AG08395 (cell line): ENCODE measurements around the gene FKBP9.
"Not testable (repeated sequence)": the region's sequence is repeated elsewhere in the genome, so short reads cannot be mapped to it uniquely, and the experiment has no call there.

ENCODE experiments used
- DNase-seq: peaks from one replicate; pipeline ENCODE4 v3.0.0; 2012; ENCODE audit warnings: mixed read lengths, low spot score

The FKBP9 gene

DNA sequence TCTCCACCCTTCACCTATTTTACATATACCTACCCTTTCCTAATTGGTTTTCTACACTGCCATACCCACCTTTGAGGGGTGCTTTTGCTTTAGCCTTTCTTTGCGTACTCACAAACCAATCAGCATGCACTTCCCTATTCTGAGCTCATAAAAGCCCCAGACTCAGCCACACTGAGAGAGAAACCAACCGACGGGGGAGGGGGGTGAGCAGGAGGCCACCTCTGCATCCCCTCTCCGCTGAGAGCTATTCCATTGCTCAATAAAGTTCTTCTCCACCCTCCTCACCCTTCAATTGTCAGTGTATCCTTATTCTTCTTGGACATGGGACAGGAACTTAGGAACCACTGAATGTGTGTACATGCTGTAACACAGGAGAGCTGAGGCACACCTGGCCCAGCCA is 9.0 kb upstream of the FKBP9 start:
- DNase-seq: no peak

DNA sequence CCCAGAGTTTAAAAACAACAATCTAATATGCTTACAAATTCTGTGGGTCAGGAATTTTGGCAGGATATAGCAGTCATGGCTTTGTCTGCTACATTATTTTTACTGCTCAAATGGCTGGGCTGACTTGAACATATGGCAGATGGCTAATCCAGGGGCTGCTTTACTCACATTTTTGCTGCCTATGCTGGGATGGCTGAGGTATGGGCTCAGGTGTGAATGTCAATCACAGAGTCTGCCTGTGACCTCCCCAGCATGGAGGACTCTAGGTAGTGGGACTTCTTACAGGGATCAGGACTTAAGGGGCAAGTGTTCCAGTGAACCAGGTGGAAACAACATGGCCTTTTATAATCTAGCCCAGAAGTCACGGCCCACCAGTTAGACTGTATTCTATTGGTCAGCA is 4.4 kb upstream of the FKBP9 start:
- DNase-seq: no peak

DNA sequence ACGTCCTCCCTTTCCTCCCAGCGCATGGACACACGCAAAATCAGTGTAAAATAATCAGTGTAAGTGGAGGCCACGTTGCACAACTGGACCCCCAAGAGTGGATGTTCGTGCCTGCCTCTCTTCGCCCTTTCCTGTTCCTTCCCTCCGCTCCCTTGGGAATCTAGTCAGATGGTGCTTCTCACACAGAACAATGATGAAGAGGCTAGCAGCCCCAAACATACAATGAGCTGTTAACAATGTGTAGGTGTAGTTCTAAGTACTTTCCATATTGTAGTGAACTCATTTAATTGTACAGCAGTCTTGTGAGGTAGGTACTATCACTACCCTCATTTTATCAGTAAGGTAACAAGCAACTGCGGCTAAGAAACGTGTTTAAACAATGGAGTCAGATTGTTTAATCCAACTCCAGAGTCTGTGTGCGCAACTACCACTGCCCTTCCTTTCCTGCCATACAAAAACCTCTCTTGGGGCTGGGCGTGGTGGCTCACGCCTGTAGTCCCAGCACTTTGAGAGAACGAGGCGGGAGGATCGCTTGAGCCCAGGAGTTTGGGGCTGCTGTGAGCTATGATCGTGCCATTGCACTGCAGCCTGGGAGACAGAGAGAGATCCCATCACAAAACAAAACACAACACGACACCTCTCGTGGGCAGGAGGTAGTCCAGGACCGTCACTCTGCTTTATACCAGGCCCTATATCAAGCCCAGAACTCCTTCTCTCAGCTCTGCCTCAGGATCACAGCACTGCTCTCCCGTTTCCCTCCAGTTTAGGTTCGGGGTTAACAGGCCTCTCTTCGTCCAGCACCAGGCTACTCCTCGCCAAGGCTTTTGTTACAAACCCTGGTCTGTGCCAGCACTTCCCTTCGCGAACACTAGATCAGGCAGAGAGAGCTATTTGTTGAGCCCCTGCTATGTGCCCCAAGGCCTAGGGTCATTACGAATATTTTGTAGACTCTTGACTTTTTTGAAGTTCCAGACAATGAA is 1.1 kb downstream of the FKBP9 start:
- peak; percentile 35 for DNase-seq

DNA sequence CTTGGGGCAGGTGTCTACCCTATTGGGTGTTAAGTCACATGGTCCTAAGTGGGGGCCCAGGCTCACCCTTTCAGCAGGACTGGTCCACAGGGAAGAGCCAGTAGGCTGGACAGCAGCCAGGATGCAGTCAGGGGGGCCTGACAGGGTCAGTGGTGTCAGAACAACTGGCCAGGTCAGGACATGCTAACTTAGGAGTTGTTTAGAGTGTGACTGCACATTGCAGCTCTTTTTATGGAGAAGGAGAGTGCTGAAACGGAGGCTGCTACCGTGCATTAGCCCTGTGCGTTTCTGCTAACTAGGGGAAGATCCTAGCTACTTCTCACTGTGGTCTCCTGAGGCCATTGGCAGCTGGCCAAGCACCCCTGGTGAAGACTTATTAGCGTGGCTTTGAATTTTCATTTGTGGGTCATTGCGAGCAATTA is 6.7 kb downstream of the FKBP9 start:
- not testable (repeated sequence) for DNase-seq

DNA sequence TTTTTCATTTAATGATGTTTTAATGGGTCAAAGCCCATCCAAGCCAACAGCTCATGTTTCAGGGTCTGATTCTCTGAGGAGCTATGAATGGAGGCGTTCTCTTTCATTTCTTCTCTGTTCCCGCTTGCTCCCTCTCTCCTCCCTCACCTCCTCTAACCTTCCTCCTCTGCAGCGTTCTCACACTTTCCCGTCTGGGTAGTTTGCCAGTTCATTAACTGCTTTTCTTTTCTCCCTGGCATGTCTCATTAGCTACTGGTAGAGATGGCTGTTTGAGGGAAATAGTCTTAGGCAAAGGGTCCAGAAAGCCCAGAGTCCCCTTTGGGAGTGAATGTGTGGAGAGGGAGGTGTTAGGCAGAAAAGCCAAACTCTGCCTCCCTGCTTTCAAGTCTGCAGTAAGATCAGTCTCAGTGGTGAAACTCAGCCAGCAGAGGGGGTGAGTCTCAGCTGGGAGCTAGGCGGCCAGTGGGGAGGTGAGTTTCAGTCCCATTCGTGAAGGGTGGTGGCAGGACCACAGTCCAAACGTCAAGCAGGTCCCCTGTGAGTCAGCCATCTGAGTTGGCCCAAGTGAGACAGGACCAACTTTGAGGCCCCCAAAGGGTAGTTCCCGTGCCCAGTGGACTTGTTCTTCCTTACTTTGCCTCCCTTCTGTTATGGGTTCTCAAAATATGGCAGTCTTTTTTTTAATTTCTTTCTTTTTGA is 7.4 kb downstream of the FKBP9 start:
- DNase-seq: not testable (repeated sequence)

DNA sequence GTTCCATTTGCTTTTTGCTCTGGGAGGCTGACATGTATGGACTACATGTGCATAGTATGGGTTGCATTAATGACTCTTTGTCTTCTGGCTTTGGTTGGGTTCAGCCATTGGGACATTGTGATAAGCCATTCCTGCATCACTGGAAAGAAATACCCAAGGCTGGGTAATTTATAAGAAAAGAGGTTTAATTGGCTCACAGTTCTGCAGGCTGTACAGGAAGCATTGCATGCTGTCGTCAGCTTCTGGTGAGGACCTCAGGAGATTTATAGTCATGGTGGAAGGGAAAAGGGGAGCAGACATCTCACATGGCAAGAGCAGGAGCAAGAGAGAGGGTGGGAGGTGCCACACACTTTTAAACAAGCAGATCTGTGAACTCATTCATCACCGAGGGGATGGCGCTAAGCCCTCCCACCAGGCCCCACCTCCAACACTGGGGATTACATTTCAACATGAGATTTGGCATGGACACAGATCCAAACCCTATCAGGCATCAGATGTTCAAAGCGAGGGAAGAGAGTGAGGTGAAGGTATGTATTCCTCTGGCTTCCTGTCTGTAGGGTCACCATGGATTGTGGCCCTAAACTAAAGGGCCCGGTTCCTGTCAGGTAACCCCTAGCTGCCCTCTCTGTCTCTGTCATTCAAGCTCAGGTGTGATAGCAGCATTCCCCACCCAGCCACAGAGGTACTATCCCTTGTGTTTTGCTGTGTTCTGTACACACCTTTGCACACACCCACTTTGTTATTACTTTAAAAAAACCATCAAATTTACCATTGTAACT is 9.4 kb downstream of the FKBP9 start:
- not testable (repeated sequence) for DNase-seq

DNA sequence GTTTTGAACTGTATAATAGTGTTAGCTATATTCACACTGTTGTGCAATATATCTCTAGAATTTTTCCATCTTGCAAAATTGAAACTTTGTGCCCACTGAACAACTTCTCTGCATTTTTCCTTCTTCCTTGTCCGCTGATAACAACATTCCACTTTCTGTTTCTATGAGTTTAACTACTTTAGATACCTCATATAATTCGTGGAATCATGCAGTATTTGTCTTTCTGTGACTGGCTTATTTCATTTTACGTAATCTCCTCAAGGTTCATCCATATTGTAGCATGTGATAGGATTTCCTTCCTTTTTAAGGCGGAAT is 10.0 kb downstream of the FKBP9 start:
- not testable (repeated sequence) for DNase-seq

DNA sequence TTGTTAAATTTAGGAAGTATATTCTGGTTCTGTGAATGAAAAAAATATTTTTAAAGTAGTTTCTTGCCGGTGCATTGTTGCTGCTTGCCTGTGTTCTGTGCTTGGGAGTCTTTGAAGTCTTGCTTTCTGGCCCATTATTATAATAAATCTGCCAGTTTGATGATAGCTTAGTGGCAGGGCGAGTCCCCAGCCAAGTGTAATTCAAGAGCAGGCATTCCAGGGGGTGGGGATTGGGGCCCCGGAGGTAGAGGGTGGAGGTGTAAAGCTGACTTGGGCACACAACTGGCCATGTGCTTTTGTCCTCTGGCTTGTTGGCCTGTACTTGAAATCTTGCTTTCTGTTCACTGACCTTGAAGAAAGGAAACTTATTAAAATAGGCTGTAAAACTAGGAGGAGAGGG is 14.7 kb downstream of the FKBP9 start:
- not testable (repeated sequence) for DNase-seq

DNA sequence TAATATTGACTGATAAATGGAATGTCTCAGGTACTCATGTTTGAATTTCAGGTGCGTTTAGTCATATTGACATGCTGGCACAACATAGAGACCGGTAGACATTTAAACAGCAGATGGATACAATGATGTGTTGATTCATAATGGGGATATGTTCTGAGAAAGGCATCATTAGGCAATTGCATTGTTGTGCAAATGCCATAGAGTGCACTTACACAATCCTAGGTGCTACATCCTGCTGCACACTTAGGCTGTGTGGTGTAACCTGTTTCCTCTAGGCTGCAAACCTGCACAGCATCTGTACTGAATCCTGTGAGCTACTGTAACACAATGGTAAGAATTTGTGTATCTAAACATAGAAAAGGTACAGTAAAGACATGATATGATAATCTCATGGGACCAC is 19.9 kb downstream of the FKBP9 start:
- DNase-seq: not testable (repeated sequence)

DNA sequence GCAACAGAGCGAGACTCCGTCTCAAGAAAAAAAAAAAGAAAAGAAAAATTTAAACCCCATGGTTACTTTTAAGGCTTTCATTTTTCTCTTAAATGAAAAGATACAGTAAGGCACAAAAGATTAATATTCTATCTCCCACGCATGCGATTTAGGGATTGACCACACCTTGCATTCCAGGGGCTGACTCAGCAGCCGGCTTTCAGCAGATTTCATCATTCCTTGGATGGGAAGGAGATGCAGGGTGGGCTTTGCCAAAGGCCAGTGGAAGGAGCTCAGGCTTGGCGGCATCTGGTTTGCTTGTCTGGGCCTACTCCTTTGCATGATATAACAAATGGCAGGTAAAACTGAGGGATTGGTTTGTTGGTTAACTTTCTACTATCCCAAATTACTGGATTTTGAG is 22.0 kb downstream of the FKBP9 start:
- DNase-seq: peak; percentile 45

DNA sequence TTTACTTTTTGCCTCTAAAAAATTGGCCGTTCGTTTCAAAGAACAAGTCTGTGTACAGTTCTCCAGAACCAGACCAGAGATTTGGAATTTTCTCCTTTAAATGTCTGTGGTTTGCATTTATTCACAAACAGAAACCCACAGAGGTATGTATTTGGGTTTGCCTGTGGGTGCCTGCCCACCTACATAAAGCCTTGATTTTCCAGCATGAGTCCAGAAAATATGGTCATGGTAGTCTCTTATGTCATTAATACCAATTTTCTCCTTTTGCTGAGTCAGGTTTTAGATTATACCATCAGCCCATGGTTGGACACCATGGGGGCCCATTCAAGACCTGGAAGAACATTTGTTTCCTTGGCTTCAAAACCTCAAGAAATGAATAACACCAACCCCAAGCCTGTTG is 22.7 kb downstream of the FKBP9 start:
- not testable (repeated sequence) for DNase-seq

DNA sequence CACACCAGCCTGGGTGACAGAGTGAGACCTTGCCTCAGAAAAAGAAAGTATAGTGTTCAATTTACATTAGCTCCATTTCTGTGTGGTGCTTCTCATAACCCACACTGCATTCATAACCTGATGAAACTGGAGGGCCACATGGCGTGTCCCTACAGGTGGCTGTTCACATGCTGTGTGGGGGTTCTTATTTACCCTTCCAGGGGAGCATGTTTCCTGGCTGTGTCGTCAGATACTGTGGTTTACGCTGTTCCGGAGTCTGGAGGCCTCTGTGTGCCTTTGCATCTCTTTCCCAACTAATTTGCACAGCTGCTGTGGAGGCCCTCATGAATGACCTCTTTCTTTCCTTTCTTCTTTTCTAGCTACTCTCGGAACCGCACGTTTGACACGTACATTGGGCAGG is 30.9 kb downstream of the FKBP9 start:
- not testable (repeated sequence) for DNase-seq

DNA sequence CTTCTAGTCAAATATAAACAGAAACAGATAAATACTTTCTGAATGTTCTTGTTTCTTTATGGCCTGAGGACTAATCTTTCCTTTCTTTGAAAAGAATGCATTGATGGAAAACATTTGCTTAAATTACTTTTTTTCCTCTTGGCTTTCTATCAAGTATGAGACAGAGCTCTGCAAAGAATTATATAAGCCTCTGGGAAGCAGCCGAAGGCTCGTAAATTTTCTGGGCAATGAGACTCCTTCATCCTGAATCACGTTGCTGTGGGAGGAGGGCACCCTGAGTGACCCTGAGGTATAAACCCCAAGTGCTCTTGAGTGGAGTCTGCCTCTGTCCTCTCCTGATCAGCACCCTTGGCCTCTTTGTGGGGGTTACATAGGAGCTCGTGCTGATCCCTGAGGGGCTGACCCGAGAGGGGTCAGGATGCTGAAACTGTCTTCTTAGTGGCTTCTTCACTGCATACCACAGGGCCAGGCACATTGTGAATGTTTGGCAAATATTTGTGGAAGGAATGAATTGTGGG is 33.9 kb downstream of the FKBP9 start:
- peak; percentile 33 for DNase-seq

DNA sequence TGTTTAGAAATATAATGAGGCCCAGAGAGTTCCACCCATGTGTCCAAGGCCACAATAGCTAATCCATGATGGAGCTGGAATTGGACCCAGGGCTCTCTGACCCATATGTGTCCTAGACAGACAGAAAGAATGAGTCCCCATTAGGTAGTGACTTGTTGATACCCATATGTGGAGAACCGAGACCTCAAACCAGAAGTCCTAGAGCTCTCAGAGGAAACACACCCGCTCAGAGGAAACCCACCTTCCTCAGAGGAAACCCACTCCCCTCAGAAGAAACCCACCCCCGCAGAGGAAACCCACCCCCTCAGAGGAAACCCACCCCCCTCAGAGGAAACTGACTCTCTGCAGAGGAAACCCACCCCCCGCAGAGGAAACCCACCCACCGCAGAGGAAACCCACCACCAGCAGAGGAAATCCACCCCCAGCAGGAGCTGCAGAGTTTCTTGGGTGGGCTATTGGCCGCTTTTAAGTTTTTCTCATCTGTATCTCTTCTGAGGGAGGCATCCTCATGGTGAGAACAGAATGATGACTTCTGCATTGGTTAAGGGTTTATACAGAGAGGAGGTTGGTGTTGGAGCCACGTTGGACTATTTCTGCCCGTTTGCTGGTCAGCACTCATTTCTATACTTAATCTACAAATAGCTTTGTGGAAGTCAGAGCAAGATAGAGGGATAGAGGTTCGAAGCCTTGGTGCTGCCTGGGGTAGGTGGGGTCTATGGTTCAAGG is 34.9 kb downstream of the FKBP9 start:
- not testable (repeated sequence) for DNase-seq

DNA sequence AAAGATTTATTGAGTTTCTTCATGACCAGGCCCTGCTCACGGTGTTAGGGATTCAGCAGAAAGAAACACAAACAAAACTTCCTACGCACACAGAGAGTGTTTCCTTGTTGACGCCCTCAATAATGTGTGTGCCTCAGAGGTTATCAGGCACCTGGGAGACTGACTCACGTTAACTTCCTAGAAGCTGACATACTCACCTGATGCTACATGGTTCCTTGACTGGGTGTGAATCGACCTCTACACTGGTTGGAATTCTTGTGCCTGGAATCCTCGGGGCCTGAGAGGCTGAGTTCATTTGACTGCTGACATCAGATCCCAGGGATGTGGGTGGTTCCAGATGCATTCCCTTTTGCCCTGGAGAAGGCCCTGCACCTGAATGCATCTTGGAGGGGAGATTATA is 35.5 kb downstream of the FKBP9 start:
- DNase-seq: not testable (repeated sequence)

DNA sequence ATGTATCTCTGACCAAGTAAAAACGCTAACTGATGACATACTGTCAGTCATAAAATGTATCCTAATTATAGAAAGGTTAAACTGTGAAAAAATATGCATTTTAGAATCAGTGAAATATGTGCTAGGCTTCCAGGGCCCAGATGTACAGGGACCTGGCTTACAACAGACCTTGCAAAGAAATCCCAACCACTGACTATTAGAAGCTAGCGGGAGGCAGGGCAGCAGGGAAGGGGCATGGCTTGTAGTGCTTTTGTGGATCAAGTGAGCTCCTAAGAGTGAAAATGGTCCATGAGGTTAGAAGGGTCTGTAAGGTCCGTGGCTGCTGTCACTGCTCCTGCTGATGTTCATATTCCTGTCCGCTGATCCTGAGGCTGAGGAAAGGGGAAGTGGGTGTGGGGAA is 40.7 kb downstream of the FKBP9 start:
- DNase-seq: not testable (repeated sequence)

DNA sequence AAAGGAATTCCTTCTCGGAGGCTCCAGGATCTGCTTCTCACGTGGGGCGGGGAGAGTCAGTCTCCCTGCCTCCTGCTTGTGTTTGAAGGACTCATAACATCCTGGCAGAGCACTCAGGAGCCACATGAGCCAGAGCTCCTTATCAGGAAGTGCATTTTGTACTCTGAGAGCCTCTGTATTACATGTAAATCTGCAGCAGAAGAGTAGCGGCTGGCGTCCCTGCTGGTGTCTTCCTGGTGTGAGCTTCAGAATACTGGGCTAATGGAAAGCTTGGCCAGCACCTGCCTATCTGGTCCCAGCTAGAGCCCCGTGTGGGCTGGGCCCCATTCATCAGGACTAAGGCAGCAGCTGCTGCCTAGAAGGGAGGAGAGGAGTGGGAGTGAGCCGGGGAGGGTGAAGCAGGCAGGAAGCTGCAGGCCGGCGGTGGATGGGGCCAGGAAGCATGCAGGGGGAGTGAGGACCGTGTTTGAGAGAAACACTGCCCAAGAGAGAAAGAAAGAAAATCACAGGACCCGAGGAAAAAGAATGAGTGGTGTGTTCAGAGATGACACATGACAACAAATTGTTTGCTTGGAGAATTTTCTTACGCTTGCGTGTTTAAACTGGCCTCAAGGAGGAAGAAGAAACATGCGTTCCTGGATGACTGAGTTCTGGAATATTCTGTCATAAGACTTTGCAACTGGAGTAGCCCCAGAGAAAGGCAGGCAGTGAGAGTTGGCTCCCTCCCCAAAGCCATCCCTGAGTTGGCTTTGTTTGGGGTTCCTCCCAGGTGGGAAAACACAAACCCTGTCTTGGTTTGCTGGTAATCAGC is 41.3 kb downstream of the FKBP9 start:
- peak; percentile 37 for DNase-seq

DNA sequence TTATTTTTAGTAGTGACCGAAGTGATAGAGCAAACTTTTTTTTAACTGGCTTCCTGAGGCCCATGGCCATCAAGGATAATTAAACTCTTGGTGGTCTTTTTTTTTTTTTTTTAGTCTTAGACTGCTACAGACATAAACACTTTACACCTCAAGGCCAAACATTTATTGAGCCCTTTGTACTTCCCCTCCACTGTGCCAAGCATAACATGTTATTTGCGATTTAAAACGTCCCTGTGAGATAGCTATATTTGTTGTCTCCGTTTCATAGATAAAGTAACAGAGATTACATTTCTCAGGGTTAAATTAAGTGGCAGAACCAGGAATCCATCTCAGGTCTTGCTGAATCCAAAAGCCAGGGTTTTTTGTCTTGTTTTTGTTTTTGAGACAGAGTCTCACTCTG is 42.1 kb downstream of the FKBP9 start:
- DNase-seq: not testable (repeated sequence)

DNA sequence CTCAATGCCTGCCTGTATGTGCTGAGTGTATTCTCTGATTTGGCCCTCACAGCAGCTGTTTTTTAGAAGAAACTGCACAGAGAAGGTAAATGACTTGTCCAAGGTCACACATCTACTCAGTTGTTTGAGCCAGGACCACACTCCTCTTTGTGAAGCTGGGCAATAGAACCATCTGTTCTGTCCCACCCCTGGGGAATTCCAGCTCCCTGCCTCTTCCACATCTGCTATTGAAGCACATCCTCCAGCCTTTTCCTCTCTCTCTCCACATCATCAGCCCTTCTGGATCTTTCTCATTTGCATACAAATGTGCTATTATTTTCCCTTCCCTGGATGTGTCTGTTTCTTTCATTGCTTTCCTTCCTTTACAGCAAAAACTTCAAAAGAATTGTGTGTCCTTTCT is 45.9 kb downstream of the FKBP9 start:
- DNase-seq: not testable (repeated sequence)

DNA sequence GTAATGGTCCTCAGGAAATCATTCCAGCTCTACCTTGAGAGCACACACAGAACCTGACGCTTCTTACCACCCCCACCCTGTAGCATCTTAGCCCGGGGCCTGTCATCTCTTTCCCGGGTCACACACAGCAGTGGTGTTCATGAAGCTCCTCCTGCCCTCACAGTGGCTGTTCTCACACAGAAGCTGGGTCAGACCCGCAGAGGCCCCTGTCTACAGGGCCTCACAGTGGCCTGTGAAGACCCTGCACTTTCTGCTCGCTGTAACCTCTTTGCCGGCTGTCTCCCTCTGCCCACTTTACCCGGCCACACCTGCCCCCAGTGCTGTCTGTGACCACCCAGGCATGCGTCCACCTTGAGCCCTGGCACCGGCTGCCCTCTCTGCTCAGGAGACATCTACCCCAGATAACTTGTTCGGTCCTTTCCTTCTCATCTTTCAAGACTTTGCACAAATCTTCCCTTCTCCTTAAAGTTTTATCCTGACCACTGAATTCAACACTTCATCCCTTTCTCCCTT is 46.9 kb downstream of the FKBP9 start:
- not testable (repeated sequence) for DNase-seq
